Natural killer cell treated with Interleukin-12 subunit alpha and Interleukin-12 subunit beta and Interleukin-15 and Interleukin-18, amount 100 ng/mL, for 72 hours (primary cell): ENCODE data around the gene NOL9. TPM values are rescaled to one million over a fixed set of nuclear protein-coding genes. Genes with fewer than 3 reads are reported as not detected.
A peak's percentile ranks its signal among the peaks of the same experiment; 100 is the strongest.

Experiments used
- ATAC-seq, 2 donors: fragments of 150-1000 bp; cut with Tn5 transposase in 1 of 2; sonication (Bioruptor Pico), chemical (Tn5 transposase) in 1 of 2; 2 replicates each; pipeline ENCODE4 v1.10.0; 2021
- DNase-seq: peaks from one replicate; pipeline ENCODE4 v3.0.0; 2022; ENCODE audit warnings: low spot score
- H3K27ac Mint-ChIP-seq, 2 donors: 1 replicate in 1 of 2; 2 replicates in 1 of 2; pipeline ENCODE4 v1.8.0; 2022; ENCODE audit warnings: mixed read lengths in 2 of 2, mild to moderate bottlenecking in 1 of 2, moderate library complexity in 1 of 2
- H3K27me3 Mint-ChIP-seq, 2 donors: 1 replicate in 1 of 2; 2 replicates in 1 of 2; pipeline ENCODE4 v1.8.0; 2022; ENCODE audit warnings: mixed read lengths in 2 of 2
- H3K36me3 Mint-ChIP-seq: one replicate; pipeline ENCODE4 v1.8.0; 2022; ENCODE audit warnings: mixed read lengths
- H3K4me1 Mint-ChIP-seq, 2 donors: 1 replicate in 1 of 2; 2 replicates in 1 of 2; pipeline ENCODE4 v1.8.0; 2022; ENCODE audit warnings: low read depth in 2 of 2, mixed read lengths in 2 of 2, mild to moderate bottlenecking in 1 of 2
- H3K4me3 Mint-ChIP-seq: one replicate; pipeline ENCODE4 v1.8.0; 2022; ENCODE audit warnings: mixed read lengths
- H3K9me3 Mint-ChIP-seq: 2 replicates; pipeline ENCODE4 v1.8.0; 2022; ENCODE audit warnings: mixed read lengths
- total RNA-seq, 2 donors: library from RNA; stranded (reverse); gene quantifications; one replicate each; pipeline ENCODE4 v1.2.3, GENCODE V29; 2022

The NOL9 gene
- total RNA-seq, 2 donors from 2014 or later, result 41.6 to 80.5 TPM

DNA sequence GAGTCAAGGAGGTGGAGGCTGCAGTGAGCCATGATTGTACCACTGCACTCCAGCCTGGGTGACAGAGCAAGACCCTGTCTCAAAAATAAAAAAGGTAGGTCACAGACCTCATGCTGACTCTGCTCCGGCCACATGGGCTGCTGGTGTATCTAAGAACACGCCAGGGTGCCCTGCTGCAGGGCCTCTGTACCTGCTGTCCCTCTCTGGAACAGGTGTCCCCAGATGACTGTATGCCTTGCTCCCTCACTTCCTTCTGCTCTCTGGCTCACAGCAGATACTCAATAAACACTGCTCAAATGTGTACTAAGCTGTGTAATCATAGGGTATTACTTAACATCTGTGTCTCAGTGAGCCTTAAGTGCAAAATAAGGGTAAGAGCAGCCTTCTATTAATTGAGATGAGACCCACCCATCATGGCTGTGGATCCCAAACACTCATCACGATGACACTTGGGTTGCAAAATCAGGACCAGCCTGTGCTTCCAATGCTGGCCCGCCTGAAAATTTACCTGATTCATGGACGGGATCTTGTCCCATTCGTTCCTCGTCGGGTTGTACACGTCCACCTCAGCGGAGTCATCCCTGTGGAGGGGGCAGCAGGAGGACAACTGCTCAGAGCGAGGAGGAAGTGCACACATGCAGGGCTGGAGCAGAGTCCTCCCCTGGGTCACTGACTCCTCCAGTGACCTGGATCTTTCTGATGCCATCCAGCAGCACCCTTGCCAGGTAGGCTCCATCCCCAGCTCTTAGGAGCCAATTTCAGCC lies 40.8 kb upstream of the NOL9 start:
- no peak overlapping the region for H3K27ac Mint-ChIP-seq
- no peaks in the 10 kb centered on the region for H3K36me3 Mint-ChIP-seq
- H3K4me1 Mint-ChIP-seq, result peaks cover 25 to 41% of the 10 kb centered on the region in 2 donors
- no peak overlapping the region for H3K4me3 Mint-ChIP-seq
- H3K9me3 Mint-ChIP-seq, result no peaks in the 10 kb centered on the region
- no peak for DNase-seq
- ATAC-seq, result no peak
- H3K27me3 Mint-ChIP-seq, result no peaks in the 10 kb centered on the region

DNA sequence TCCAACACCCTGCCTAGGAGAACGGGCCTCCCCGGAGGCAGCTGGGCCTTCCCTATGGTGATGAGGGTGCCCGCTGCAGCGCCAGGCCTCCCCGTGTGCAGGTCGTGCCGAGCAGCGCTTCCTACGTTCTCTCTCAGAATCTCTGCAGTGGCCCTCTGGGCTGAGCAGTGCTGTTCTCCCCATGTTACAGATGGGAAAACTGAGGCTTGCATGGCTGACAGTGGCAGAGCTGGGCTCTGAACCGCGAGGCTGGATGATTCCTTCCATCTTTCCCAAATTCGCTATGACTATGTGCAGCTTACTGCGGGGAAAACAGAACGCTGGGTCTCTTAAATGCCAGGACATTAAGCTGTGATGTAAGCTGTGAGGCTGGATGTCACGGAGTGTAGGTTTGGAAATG lies 39.5 kb upstream of the NOL9 start:
- DNase-seq (no peak), ATAC-seq (no peak)
- H3K4me3 Mint-ChIP-seq, result no peak overlapping the region
- no peaks in the 10 kb centered on the region for H3K27me3 Mint-ChIP-seq
- no peaks in the 10 kb centered on the region for H3K9me3 Mint-ChIP-seq
- no peaks in the 10 kb centered on the region for H3K36me3 Mint-ChIP-seq
- H3K4me1 Mint-ChIP-seq, result peaks cover 14 to 31% of the 10 kb centered on the region in 2 donors
- H3K27ac Mint-ChIP-seq, result no peak overlapping the region

DNA sequence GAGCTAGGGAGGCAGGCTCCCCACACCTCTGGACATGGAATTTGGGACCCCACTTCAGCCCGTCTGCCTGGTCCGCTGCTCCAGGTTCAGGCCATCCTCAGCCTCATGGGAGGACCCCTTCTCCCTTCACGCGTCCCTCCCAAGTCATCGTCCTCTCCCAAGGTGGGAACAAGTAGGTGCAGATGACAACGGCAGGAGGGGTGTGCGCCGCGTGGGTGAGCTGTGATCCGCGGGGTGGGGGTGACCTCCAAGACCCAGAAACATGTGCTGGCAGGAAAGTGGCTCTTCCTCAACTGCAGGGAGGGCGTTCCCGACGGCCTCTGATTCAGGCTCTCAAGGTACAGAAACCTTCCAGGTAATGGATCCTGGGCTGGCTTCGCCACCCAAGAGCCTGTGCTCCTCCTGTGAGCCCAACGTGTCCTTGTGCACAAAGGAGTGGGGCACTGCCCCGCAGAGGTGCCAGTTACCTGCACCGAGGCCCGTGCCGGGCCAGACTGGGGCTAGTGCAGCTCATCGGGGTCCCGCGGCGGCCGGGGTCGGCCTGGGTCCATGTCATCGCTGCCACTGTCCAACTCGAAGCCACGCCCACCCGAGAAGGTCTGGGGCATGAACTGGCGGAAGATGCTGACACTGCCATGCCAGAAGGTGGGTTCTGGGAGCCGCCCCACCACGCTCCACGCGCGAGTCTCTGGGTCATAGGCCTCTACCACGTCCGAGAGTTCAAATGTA lies 38.7 kb upstream of the NOL9 start:
- no peaks in the 10 kb centered on the region for H3K36me3 Mint-ChIP-seq
- H3K4me1 Mint-ChIP-seq, result peaks cover 11 to 28% of the 10 kb centered on the region in 2 donors
- DNase-seq, result no peak
- no peak for ATAC-seq
- H3K9me3 Mint-ChIP-seq, result no peaks in the 10 kb centered on the region
- no peaks in the 10 kb centered on the region for H3K27me3 Mint-ChIP-seq
- no peak overlapping the region for H3K4me3 Mint-ChIP-seq
- H3K27ac Mint-ChIP-seq, result no peak overlapping the region

DNA sequence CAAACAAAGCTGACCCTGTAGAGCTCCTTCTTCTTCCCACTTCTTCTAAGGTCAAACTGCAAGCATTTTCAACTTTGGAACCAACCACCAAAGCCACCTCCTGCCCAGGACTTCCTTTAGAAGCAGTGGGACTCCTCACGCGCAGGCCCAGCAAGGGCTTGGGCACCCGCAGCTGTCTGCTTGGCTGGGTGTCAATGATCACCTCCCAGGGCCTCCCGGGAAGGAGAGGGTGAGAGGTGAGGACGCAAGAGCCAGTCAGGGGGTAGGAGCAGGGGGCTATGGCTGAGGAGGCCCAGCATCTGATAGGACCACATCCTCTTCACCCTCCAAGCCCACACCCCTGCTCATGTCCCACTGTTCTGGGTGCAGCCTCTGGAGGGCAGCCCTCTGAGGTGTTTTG lies 38.1 kb upstream of the NOL9 start:
- no peak for DNase-seq
- peak in 1 of 2 donors; percentile 25 for ATAC-seq
- Mint-ChIP-seq H3K9me3 (no peaks in the 10 kb centered on the region), H3K4me1 (peaks cover 11 to 28% of the 10 kb centered on the region in 2 donors), H3K27ac (no peak overlapping the region), H3K4me3 (no peak overlapping the region), H3K27me3 (no peaks in the 10 kb centered on the region), H3K36me3 (no peaks in the 10 kb centered on the region)

DNA sequence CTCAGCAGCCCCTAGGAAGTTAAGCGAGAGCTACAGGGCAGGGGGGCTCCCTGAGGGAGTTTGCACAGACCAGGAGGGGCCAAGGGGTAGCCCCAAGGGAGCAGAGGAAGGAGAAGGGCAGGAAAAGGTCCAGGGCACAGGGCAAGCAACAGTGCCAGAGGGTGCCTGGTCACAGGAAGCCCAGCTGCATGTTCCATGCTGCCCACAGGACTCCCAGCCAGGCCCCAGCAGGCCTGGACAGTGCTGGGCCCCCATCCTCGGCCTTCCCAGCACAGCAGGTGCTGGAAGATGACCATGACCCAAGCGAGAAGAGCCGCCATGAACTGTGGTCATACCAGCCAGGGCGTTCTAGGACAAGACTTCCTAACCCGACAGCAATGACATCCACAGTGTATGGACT lies 37.3 kb upstream of the NOL9 start:
- Mint-ChIP-seq H3K36me3 (no peaks in the 10 kb centered on the region), H3K9me3 (no peaks in the 10 kb centered on the region), H3K27me3 (no peaks in the 10 kb centered on the region), H3K4me3 (no peak overlapping the region), H3K4me1 (peaks cover 11 to 28% of the 10 kb centered on the region in 2 donors), H3K27ac (no peak overlapping the region)
- ATAC-seq (peak in 1 of 2 donors; percentile 4), DNase-seq (no peak)

DNA sequence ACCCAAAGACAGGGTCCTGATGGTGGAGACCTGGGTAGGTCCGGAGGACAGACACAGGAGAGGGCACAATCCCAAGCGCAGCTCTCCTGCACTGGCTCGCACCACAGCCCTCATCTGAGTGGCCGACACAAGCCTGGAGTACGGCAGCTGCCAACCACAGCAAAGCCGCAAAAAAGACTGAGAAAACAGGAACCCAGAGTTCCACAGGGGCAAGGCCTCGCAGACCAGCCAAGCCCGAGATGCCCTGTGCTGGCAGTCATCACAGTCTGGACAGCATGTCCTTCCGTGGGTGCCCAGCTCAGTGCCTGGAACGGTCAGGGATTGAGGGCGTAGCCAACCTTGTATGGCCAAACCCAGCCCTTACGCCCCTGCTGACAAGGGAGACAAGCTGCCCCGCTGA lies 36.9 kb upstream of the NOL9 start:
- H3K27ac Mint-ChIP-seq, result no peak overlapping the region
- H3K4me1 Mint-ChIP-seq, result peaks cover 11 to 26% of the 10 kb centered on the region in 2 donors
- ATAC-seq (peak; percentile 25 to 44), DNase-seq (no peak)
- H3K27me3 Mint-ChIP-seq, result no peaks in the 10 kb centered on the region
- no peaks in the 10 kb centered on the region for H3K36me3 Mint-ChIP-seq
- H3K9me3 Mint-ChIP-seq, result no peaks in the 10 kb centered on the region
- H3K4me3 Mint-ChIP-seq, result peak overlapping the region; percentile 20

DNA sequence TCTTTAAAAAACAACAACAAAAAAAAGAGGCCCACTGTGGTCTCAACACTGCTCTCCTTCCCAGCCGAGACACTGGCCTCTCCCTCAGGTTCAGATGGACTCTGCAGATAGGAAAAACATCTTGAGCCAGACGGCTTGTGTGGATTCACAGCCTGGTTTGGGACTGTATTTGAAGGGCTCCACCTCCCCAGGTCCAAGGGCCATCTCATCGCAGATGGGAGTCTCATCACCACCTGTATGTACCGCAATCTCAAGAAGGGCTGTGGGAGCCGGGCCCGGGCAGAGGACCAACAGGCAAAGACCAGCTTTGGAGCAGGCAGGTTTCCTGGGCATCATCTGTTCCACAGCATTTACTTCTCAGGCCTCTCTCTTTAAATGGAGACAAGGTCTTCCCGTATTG lies 35.7 kb upstream of the NOL9 start:
- Mint-ChIP-seq H3K9me3 (no peaks in the 10 kb centered on the region), H3K4me3 (no peak overlapping the region), H3K27ac (no peak overlapping the region), H3K4me1 (peaks cover 12 to 16% of the 10 kb centered on the region in 2 donors), H3K27me3 (no peaks in the 10 kb centered on the region), H3K36me3 (no peaks in the 10 kb centered on the region)
- ATAC-seq (no peak), DNase-seq (no peak)

DNA sequence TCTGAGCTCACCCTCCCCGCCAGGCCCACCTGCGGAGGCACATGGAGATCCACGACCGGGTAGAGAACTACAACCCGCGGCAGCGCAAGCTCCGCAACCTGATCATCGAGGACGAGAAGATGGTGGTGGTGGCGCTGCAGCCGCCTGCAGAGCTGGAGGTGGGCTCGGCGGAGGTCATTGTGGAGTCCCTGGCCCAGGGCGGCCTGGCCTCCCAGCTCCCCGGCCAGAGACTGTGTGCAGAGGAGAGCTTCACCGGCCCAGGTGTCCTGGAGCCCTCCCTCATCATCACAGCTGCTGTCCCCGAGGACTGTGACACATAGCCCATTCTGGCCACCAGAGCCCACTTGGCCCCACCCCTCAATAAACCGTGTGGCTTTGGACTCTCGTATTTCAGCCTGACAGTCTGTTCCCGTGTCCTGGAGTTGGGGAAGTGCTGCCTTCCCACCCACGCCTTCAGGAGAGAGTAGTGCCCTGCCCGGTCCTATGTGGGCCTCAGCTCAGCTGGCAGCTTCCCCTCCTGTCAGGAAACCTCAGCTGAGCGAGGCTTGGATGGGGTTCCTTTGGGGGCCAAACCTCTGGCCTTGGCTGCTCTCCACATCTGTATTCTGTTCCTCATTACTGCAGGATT lies 34.7 kb upstream of the NOL9 start:
- ATAC-seq (no peak), DNase-seq (no peak)
- H3K27ac Mint-ChIP-seq, result no peak overlapping the region
- H3K9me3 Mint-ChIP-seq, result no peaks in the 10 kb centered on the region
- peaks cover 20 to 24% of the 10 kb centered on the region in 2 donors for H3K4me1 Mint-ChIP-seq
- no peak overlapping the region for H3K4me3 Mint-ChIP-seq
- H3K36me3 Mint-ChIP-seq, result no peaks in the 10 kb centered on the region
- H3K27me3 Mint-ChIP-seq, result no peaks in the 10 kb centered on the region

DNA sequence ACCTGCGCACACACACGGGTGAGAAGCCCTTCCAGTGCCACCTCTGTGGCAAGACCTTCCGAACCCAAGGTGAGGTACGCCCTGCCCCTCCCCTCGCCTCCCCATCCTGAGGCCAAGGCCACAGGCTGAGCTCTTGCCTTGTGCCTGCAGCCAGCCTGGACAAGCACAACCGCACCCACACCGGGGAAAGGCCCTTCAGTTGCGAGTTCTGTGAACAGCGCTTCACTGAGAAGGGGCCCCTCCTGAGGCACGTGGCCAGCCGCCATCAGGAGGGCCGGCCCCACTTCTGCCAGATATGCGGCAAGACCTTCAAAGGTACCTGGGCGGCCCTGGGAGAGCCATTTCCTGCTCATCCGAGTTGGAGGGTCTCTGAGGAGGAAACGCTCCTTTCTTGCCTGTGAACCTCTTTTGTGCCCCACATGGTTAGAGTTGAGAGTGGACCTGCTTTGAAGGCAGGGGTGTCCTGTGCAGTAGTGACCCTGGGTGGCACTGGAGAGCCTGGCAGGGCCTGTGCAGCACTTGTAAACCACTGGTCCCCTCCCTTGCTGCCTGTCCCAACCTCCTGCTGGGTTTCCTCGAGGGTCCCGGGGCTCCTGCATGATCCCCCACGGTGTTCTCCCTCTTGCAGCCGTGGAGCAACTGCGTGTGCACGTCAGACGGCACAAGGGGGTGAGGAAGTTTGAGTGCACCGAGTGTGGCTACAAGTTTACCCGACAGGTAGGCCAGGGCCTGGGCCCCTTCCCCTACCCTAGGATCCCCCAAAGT lies 34.0 kb upstream of the NOL9 start:
- no peaks in the 10 kb centered on the region for H3K9me3 Mint-ChIP-seq
- ATAC-seq, result no peak
- no peak overlapping the region for H3K4me3 Mint-ChIP-seq
- no peaks in the 10 kb centered on the region for H3K36me3 Mint-ChIP-seq
- H3K4me1 Mint-ChIP-seq, result peaks cover 20 to 21% of the 10 kb centered on the region in 2 donors
- DNase-seq, result no peak
- H3K27ac Mint-ChIP-seq, result no peak overlapping the region
- no peaks in the 10 kb centered on the region for H3K27me3 Mint-ChIP-seq

DNA sequence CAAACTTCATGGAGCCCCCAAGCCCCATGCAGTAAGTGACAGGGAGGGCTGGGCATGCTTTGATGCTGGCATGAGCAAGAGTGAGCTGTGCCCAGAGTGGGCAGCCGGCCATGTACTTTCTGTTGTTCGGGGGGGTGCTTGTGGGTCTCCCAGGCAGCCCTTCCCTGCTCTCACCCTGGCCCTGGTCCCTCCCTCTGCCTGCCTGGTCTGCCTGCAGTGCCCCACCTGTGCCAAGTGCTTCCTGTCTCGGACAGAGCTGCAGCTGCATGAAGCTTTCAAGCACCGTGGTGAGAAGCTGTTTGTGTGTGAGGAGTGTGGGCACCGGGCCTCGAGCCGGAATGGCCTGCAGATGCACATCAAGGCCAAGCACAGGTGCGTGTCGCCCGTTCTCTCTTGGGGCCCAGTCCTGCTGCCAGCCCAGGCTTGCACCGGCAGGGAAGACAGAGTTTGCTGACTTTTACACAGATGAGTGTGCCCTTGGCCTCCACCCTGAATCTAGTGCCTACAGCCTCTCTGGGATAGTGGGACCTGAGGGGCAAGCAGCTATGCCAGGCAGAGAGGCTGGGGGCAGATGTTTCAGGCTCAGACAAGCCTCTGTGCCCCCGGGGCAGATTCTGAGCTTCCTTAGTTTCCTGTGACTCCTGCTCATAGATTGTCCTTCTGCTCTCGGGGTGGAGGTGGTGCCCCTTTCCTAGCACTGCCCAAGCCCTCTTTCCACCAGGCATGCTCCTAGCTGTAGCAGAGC lies 33.1 kb upstream of the NOL9 start:
- Mint-ChIP-seq H3K36me3 (no peaks in the 10 kb centered on the region), H3K27me3 (no peaks in the 10 kb centered on the region), H3K4me1 (peaks cover 21% of the 10 kb centered on the region in 2 donors), H3K27ac (no peak overlapping the region), H3K9me3 (no peaks in the 10 kb centered on the region), H3K4me3 (no peak overlapping the region)
- no peak for DNase-seq
- no peak for ATAC-seq

DNA sequence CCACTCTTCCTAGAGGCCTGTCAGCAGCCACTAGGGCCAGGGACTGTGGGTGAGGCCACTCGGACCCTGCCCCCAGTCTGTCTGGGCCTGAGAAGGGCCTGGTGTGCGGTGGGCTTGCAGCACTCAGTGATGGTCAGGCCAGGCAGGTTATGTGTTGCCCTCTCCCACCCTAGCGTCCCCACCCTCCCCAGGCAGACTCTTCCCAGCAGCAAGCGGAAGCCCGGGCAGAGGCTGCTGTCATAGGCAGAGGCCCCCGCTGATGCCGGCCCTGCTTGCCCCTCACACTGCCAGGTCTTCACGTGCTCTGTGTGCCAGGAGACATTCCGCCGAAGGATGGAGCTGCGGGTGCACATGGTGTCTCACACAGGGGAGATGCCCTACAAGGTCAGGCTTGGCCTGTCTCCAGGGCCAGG lies 32.1 kb upstream of the NOL9 start:
- Mint-ChIP-seq H3K27me3 (no peaks in the 10 kb centered on the region), H3K9me3 (no peaks in the 10 kb centered on the region), H3K4me3 (no peak overlapping the region), H3K4me1 (peaks cover 27 to 29% of the 10 kb centered on the region in 2 donors), H3K27ac (no peak overlapping the region), H3K36me3 (no peaks in the 10 kb centered on the region)
- DNase-seq, result no peak
- ATAC-seq, result no peak

DNA sequence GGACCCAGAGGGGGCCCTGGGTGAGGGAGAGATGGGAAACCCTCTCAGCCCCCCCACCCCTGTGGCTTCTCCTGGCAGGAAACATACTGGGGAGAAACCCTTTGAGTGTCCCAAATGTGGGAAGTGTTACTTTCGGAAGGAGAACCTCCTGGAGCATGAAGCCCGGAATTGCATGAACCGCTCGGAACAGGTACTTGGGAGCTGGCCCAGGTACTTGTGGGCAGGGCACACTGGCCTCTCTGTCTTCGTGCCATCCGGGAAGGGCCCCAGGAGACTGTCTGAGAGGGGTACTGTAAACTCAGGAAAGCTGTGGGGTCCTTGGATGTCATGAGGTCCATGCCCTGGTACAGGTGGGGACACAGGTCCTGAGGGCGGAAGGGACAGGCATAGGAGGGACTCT lies 31.5 kb upstream of the NOL9 start:
- DNase-seq, result no peak
- Mint-ChIP-seq H3K27ac (no peak overlapping the region), H3K27me3 (no peaks in the 10 kb centered on the region), H3K4me3 (no peak overlapping the region), H3K36me3 (no peaks in the 10 kb centered on the region), H3K9me3 (no peaks in the 10 kb centered on the region), H3K4me1 (peaks cover 25 to 30% of the 10 kb centered on the region in 2 donors)
- ATAC-seq, result no peak

DNA sequence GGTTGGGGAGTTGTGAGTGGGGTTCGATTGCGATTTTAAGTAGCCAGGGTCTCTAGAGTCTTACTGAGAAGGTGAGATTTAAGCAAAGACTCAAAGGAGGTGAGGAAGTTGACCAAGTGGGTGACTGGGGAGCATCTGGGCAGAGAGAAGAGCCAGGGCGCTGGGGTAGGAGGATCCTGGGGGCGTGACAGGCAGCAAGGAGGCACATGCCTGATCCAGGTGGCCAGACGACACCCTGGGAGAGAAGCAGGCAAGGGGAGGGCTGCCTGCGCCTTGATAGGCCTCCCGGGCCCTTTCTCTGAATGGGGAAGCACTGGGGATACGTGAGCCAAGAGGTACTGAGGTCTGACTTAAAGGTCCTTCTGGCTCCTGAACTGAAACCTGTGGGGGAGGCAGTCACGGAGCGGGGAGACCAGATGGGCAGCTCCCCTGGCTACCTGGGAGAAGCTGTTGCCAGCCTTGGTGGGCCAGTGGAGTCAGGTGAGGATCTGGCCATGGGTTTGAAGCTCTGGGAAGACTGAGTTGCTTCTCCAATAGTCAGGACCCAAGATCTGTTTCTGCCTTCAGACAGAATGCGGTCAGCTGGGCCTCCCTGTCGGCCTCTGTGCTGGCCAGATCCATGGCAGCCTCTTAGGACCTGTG lies 30.9 kb upstream of the NOL9 start:
- ATAC-seq (no peak), DNase-seq (no peak)
- no peaks in the 10 kb centered on the region for H3K27me3 Mint-ChIP-seq

More for the DNA sequence above, 30.9 kb upstream of the NOL9 start:
- H3K36me3 Mint-ChIP-seq, result no peaks in the 10 kb centered on the region
- H3K27ac Mint-ChIP-seq, result peak overlapping the region in 1 of 2 donors; percentile 8
- peaks cover 26 to 30% of the 10 kb centered on the region in 2 donors for H3K4me1 Mint-ChIP-seq
- no peak overlapping the region for H3K4me3 Mint-ChIP-seq
- no peaks in the 10 kb centered on the region for H3K9me3 Mint-ChIP-seq
